K562 (cell line): Measurements from ENCODE around the gene ABCB9. TPM values are rescaled to one million over a fixed set of nuclear protein-coding genes. Genes with fewer than 3 reads are reported as not detected.

ENCODE experiments used
- ATAC-seq: fragments of 200-7000 bp; cut with Tn5 transposase; 3 replicates; pipeline ENCODE4 v1.9.1; 2020; ENCODE audit warnings: moderate library complexity
- BruUV-seq: library from RNA; stranded (reverse); fragments of 400-500 nt; replicated peaks from 2 replicates; lab custom pipeline; 2021; lab: Mats Ljungman, UMichigan
- CTCF ChIA-PET: fragments of 300-600 bp; formaldehyde crosslinking; extraction: SDS; loops from one replicate; lab custom pipeline; 2021; ENCODE audit warnings: low intra/inter-chr PET ratio; lab: Yijun Ruan, JAX
- POLR2A ChIA-PET: fragments of 300-600, 350-650 bp; sonication (Branson Sonifier 250); formaldehyde crosslinking; extraction: SDS; loops from one replicate; lab custom pipeline; 2021; ENCODE audit warnings: antibody characterized with exemption, inconsistent platforms; lab: Yijun Ruan, JAX
- DNase-seq, 4 experiments: peaks; one replicate each; pipeline versions ENCODE4 v3.0.0 to v3.0.0-alpha.2; 2011 to 2018; ENCODE audit warnings: low spot score in 3 of 4, mixed read lengths in 3 of 4; ENCODE audit errors: extremely low read depth in 1 of 4
- FAIRE-seq: peaks from 2 replicates; lab custom pipeline; 2011; peaks lifted over from hg19 to GRCh38; lab: Jason Lieb, UNC
- H2AFZ ChIP-seq: 2 replicates; pipeline ENCODE4 v1.6.0; 2011; ENCODE audit warnings: low read depth, low read length, control low read depth, inconsistent platforms
- H3K27ac ChIP-seq: fragments of 200-600 bp; 3 replicates; pipeline ENCODE4 v1.8.0; 2011; ENCODE audit warnings: low read depth, mild to moderate bottlenecking, control low read depth, inconsistent platforms, low read length, moderate library complexity, mixed read lengths; ENCODE audit errors: extremely low read depth
- H3K27me3 ChIP-seq, 2 experiments: fragments of 300-600 bp in 1 of 2; 2 replicates in 1 of 2; 3 replicates in 1 of 2; pipeline versions ENCODE4 v1.6.0 to v1.8.0; 2011; ENCODE audit warnings: inconsistent platforms in 2 of 2, low read length in 2 of 2, mild to moderate bottlenecking in 1 of 2, mixed read lengths in 1 of 2, moderate library complexity in 1 of 2; ENCODE audit not compliant: control insufficient read depth in 2 of 2, insufficient read depth in 2 of 2
- H3K36me3 ChIP-seq: fragments of 300-600 bp; 3 replicates; pipeline ENCODE4 v1.8.0; 2011; ENCODE audit warnings: mild to moderate bottlenecking, low read length, inconsistent platforms; ENCODE audit not compliant: control insufficient read depth, insufficient read depth
- H3K4me1 ChIP-seq, 2 experiments: fragments of 200-600 bp in 1 of 2; replicated peaks in 1 of 2; 2 replicates in 1 of 2; 3 replicates in 1 of 2; pipeline versions ENCODE4 v1.5.1 to v1.8.0; 2011; ENCODE audit warnings: inconsistent platforms in 2 of 2, low read length in 2 of 2, mild to moderate bottlenecking in 1 of 2, mixed read lengths in 1 of 2, moderate library complexity in 1 of 2; ENCODE audit not compliant: control insufficient read depth in 2 of 2, insufficient read depth in 2 of 2
- H3K4me2 ChIP-seq: 2 replicates; pipeline ENCODE4 v1.6.1; 2011; ENCODE audit warnings: low read length, control low read depth, inconsistent platforms, mixed read lengths; ENCODE audit not compliant: insufficient read depth
- H3K4me3 ChIP-seq: fragments of 200-600 bp; sonication (generic), shearing (Covaris generic); 2 replicates; pipeline ENCODE4 v1.5.1; 2016; ENCODE audit warnings: control low read depth, inconsistent platforms
- H3K79me2 ChIP-seq: fragments of 200-600 bp; 3 replicates; pipeline ENCODE4 v1.8.0; 2011; ENCODE audit warnings: low read length, inconsistent platforms; ENCODE audit not compliant: control insufficient read depth, insufficient read depth
- H3K9ac ChIP-seq, 2 experiments: 2 replicates each; pipeline versions ENCODE4 v1.6.0 to v1.6.1; 2011; ENCODE audit warnings: low read depth in 2 of 2, low read length in 2 of 2, control low read depth in 1 of 2, inconsistent platforms in 1 of 2, mild to moderate bottlenecking in 1 of 2, mixed read lengths in 1 of 2; ENCODE audit not compliant: insufficient read depth in 1 of 2
- H3K9me1 ChIP-seq: one replicate; pipeline ENCODE4 v1.6.0; 2011; ENCODE audit warnings: inconsistent platforms, mild to moderate bottlenecking, low read length, moderate library complexity; ENCODE audit not compliant: control insufficient read depth, insufficient read depth
- H3K9me3 ChIP-seq: replicated peaks from 2 replicates; pipeline ENCODE4 v1.5.1; 2011; ENCODE audit warnings: low read depth, low read length, inconsistent platforms; ENCODE audit not compliant: control insufficient read depth, insufficient read depth
- H4K20me1 ChIP-seq: replicated peaks from 2 replicates; pipeline ENCODE4 v1.6.1; 2011; ENCODE audit warnings: low read length, inconsistent platforms, mixed read lengths; ENCODE audit not compliant: control insufficient read depth, insufficient read depth
- ARHGAP35 ChIP-seq: fragments of 450-650 bp; IDR thresholded peaks from 2 replicates; pipeline ENCODE4 v1.6.1; 2018; ENCODE audit not compliant: partially characterized antibody
- CBX5 ChIP-seq: IDR thresholded peaks from 2 replicates; pipeline ENCODE4 v1.6.1; 2014; ENCODE audit warnings: low read depth, borderline replicate concordance
- NCOA4 ChIP-seq: fragments of 450-650 bp; IDR thresholded peaks from 2 replicates; pipeline ENCODE4 v1.6.1; 2018; ENCODE audit warnings: mild to moderate bottlenecking; ENCODE audit not compliant: partially characterized antibody
- ZKSCAN3 ChIP-seq: fragments of 250-450 bp; sonication (Bioruptor Pico); IDR thresholded peaks from 2 replicates; pipeline ENCODE4 v1.4.0; 2020
- ZNF384 ChIP-seq: IDR thresholded peaks from 2 replicates; pipeline ENCODE4 v1.6.1; 2012; ENCODE audit warnings: low read depth, low read length, improper control_type of control experiment
- WGBS: fragments of 100-300 bp; shearing (Covaris generic); methylation state at CpG from one replicate; pipeline ENCODE4 v1.1.6; 2016; ENCODE audit warnings: low coverage, mixed read lengths; ENCODE audit not compliant: insufficient coverage; ENCODE audit errors: missing lambda C conversion rate; 5-methylcytosine and 5-hydroxymethylcytosine counted together
- in situ Hi-C: fragments of 300-500 bp; cut with MboI; formaldehyde crosslinking; loops from 4 replicates; pipeline ENCODE4 v1.15.0; 2018; ENCODE audit warnings: inconsistent platforms, mixed read lengths
- intact Hi-C: fragments of 100-400 bp; cut with micrococcal nuclease; formaldehyde crosslinking; loops from 2 replicates; pipeline ENCODE4 v1.14.2; 2022
- polyA plus RNA-seq, 8 experiments: library from polyadenylated mRNA; depleted of rRNA in 4 of 8; stranded (reverse) in 5 of 8; unstranded in 3 of 8; fragments of >200 nt; fragmentation: Nextera tagmentation in 2 of 8; fragmentation: Illumina TruSeq in 1 of 8; extraction: Ambion mirVana in 2 of 8; extraction: Trizol in 1 of 8; gene quantifications; 2 replicates each; pipeline versions ENCODE4 v1.2.1 to v1.2.3, GENCODE V29; 2011 to 2014; ENCODE audit warnings: inconsistent platforms in 1 of 8, missing spikeins in 1 of 8
- total RNA-seq, 7 experiments: library from RNA; depleted of rRNA in 6 of 7; stranded (reverse); fragments of >200 nt in 6 of 7; fragmentation: Illumina TruSeq in 2 of 7; extraction: Trizol in 2 of 7; gene quantifications; 2 replicates each; pipeline versions ENCODE4 v1.2.1 to v1.2.3, GENCODE V29; 2011 to 2021; ENCODE audit warnings: low replicate concordance in 1 of 7

Gene ABCB9
- total and polyA plus RNA-seq, 9 of the 15 experiments (the other 6 are each of a cell fraction or from before 2014, with no cell fraction given) = 0.20 to 12.6 (median 6.2) TPM

- TF ChIP-seq ZKSCAN3 (CRISPR knock-in tag) (no peak), ARHGAP35 (no peak), CBX5 (no peak)
Measured at GRCh38 chr12:122949816-122950675, 16.2 kb downstream of the ABCB9 start (continued).

DNA sequence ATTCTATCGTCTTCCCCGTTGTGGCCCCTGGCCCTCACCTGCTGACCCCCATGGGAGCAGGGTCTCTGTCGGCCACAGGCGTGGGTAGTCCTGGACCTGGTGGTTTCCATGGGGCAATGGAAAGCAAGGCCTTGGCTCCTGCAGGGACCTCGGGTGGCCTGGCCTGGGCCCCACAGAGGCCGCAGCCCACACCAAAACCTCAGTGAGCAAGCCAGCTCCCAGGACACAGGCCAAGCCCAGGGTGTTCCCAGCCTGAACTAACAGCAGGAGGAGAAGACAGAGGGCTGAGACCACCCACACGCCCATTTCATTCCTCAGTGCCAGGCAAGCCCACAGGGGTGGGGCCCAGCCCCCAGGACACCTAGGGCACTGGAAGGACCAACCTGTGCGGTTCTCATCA, 16.9 kb downstream of the ABCB9 start:
- POLR2A ChIA-PET = no interaction called here
- Histone ChIP-seq H3K9me3 (no peaks in the 10 kb centered on the region), H3K9me1 (no peaks in the 10 kb centered on the region), H3K27me3 (no peaks in the 10 kb centered on the region), H3K9ac (peak overlapping the region in 1 of 2 experiments; percentile 57; a peak in 2 of 4 replicates), H3K27ac (no peak overlapping the region), H3K4me3 (no peak overlapping the region), H2AFZ (no peak overlapping the region), H4K20me1 (no peaks in the 10 kb centered on the region; the same call in none of the 2 replicates), H3K4me1 (peaks cover 6 to 29% of the 10 kb centered on the region in 2 experiments; a peak in 4 of 5 replicates), H3K4me2 (no peak overlapping the region), H3K36me3 (no peaks in the 10 kb centered on the region; the same call in 2 of the 3 replicates), H3K79me2 (no peaks in the 10 kb centered on the region)
- no peak for ATAC-seq
- no peak for FAIRE-seq
- in situ Hi-C loops = no loop called here
- no peak for TF ChIP-seq ZNF384
- no peak for TF ChIP-seq NCOA4
- intact Hi-C loops = no loop called here
- 80% methylated on average over 8 of the region's 8 CpGs for WGBS
- DNase-seq = no peak
- CTCF ChIA-PET = no interaction called here
- no TSS peak for BruUV-seq
